ENCODE data around the gene DDX4.
"Not testable (repeated sequence)": the region's sequence is repeated elsewhere in the genome, so short reads cannot be mapped to it uniquely, and the experiment has no call there.

DDX4 gene
- total RNA-seq, result 0 to 0.08 (median 0) reads per million in 4 donors

- no peak for DNase-seq
Measured at GRCh38 chr5:55737793-55738192, at the start of gene DDX4. Gene DDX4, plus strand, starts transcription at chr5:55738061. Its CDS starts 903 bp downstream, at chr5:55738964.

- peak in 1 of 5 donors; percentile 34 for DNase-seq
Measured at GRCh38 chr5:55691265-55692105, 46.4 kb upstream of the DDX4 start.

GRCh38 chr5:55692106-55692417, 45.8 kb upstream of the DDX4 start:
- DNase-seq, result no peak

- DNase-seq, result no peak
Measured at GRCh38 chr5:55692509-55692908, 45.4 kb upstream of the DDX4 start.

GRCh38 chr5:55694152-55694830, 43.6 kb upstream of the DDX4 start:
- peak in 1 of 5 donors; percentile 15 for DNase-seq

- DNase-seq, result not testable (repeated sequence)
Measured at GRCh38 chr5:55696704-55697103, 41.2 kb upstream of the DDX4 start.

- DNase-seq, result no peak
Measured at GRCh38 chr5:55699041-55699688, 38.7 kb upstream of the DDX4 start.

- DNase-seq, result no peak
Measured at GRCh38 chr5:55700745-55701144, 37.1 kb upstream of the DDX4 start.

GRCh38 chr5:55701462-55702103, 36.3 kb upstream of the DDX4 start:
- peak in 1 of 5 donors; percentile 7 for DNase-seq

GRCh38 chr5:55702598-55703345, 35.1 kb upstream of the DDX4 start:
- DNase-seq, result no peak

- DNase-seq, result no peak
Measured at GRCh38 chr5:55706230-55706629, 31.6 kb upstream of the DDX4 start.

- DNase-seq, result peak in 1 of 5 donors; percentile 13
Measured at GRCh38 chr5:55708732-55709131, 29.1 kb upstream of the DDX4 start.

GRCh38 chr5:55711507-55712022, 26.3 kb upstream of the DDX4 start:
- DNase-seq, result peak in 1 of 5 donors; percentile 9

GRCh38 chr5:55712023-55712859, 25.6 kb upstream of the DDX4 start, which contains the start of gene SLC38A9:
Gene SLC38A9, minus strand, starts transcription at chr5:55712324. Its CDS starts 14,366 bp downstream, at chr5:55697958.
- peak; percentile 80 to 92 (median 90) for DNase-seq

GRCh38 chr5:55713871-55714270, 24.0 kb upstream of the DDX4 start:
- no peak for DNase-seq

GRCh38 chr5:55714339-55714738, 23.5 kb upstream of the DDX4 start:
- DNase-seq, result no peak

- DNase-seq, result no peak
Measured at GRCh38 chr5:55714749-55715148, 23.1 kb upstream of the DDX4 start.

GRCh38 chr5:55715519-55716078, 22.3 kb upstream of the DDX4 start:
- no peak for DNase-seq

GRCh38 chr5:55719026-55719425, 18.8 kb upstream of the DDX4 start:
- DNase-seq, result not testable (repeated sequence)

- DNase-seq, result no peak
Measured at GRCh38 chr5:55720188-55720703, 17.6 kb upstream of the DDX4 start.

All from T-helper 1 cell (primary cell).